ENCODE results near the gene EYS. TPM values are rescaled to one million over a fixed set of nuclear protein-coding genes. Genes with fewer than 3 reads are reported as not detected.
"Not testable (repeated sequence)": the region's sequence is repeated elsewhere in the genome, so short reads cannot be mapped to it uniquely, and the experiment has no call there.

The EYS gene
- total and polyA plus RNA-seq, 2 experiments from 2014 or later: 0.04 TPM; not detected in 1

GRCh38 chr6:63764318-63764916 is 1942.6 kb downstream of the EYS start:
- in situ Hi-C loops (cut with MboI): no loop called here
- no peak overlapping the region for H3K27ac ChIP-seq
- DNase-seq: peak; percentile 54
- H3K4me1 ChIP-seq (ENCODE audit: insufficient read depth): no peaks in the 10 kb centered on the region
- H3K79me2 ChIP-seq (ENCODE audit: insufficient read depth): no peaks in the 10 kb centered on the region
- no peaks in the 10 kb centered on the region for H3F3A ChIP-seq (ENCODE audit: insufficient read depth)
- no peak overlapping the region for H3K4me2 ChIP-seq (ENCODE audit: unreplicated experiment)
- TF ChIP-seq EZH2phosphoT487 (IDR thresholded peaks at IDR 0.05; ENCODE audit: insufficient read depth, low read depth): no peak
- TF ChIP-seq EZH2 (IDR thresholded peaks at IDR 0.05; ENCODE audit: insufficient read depth, poor library complexity, severe bottlenecking): no peak
- H3K27me3 ChIP-seq (replicated peaks; ENCODE audit: insufficient read depth): no peaks in the 10 kb centered on the region
- H3K4me3 ChIP-seq: no peak overlapping the region
- H3K9me2 ChIP-seq (ENCODE audit: insufficient read depth): no peaks in the 10 kb centered on the region
- H2AFZ ChIP-seq: no peak overlapping the region
- H3K9ac ChIP-seq: no peak overlapping the region
- no peaks in the 10 kb centered on the region for H4K20me1 ChIP-seq (ENCODE audit: insufficient read depth)
- 24 to 25% methylated on average over 4 of the region's 4 CpGs for WGBS, 2 experiments (ENCODE audit: low coverage in 1 of 2, low lambda C conversion rate in 2 of 2, missing lambda C conversion rate in 2 of 2)
- H3K9me3 ChIP-seq (ENCODE audit: low read depth): no peaks in the 10 kb centered on the region
- no peaks in the 10 kb centered on the region for H3K36me3 ChIP-seq (ENCODE audit: low read depth)

DNA sequence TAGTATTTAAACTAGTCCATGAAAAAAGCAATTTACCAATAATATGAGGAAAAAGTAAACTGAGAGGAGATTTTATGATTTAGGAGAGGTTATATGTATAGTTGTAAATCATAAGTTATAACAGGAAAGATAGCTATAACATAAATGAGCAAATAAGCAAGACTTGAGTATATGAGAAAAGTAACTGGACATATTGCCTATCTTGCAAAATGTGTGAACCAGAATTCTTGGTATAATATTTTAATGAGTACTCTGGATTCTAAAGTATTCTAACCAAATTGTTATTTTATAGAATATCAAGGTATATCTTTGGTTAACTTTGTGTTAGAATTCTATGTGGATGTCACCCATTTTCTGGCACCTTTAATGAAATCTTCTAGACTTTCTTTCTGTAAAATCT is 1946.8 kb downstream of the EYS start:
- Histone ChIP-seq H3F3A (ENCODE audit: insufficient read depth) (no peaks in the 10 kb centered on the region), H3K79me2 (ENCODE audit: insufficient read depth) (no peaks in the 10 kb centered on the region), H4K20me1 (ENCODE audit: insufficient read depth) (no peaks in the 10 kb centered on the region), H2AFZ (no peak overlapping the region), H3K9me3 (ENCODE audit: low read depth) (no peaks in the 10 kb centered on the region), H3K9ac (no peak overlapping the region), H3K36me3 (ENCODE audit: low read depth) (peaks cover 4% of the 10 kb centered on the region; the same call in 1 of the 2 replicates), H3K9me2 (ENCODE audit: insufficient read depth) (no peaks in the 10 kb centered on the region), H3K27me3 (replicated peaks; ENCODE audit: insufficient read depth) (no peaks in the 10 kb centered on the region), H3K4me2 (ENCODE audit: unreplicated experiment) (no peak overlapping the region), H3K4me3 (no peak overlapping the region), H3K4me1 (ENCODE audit: insufficient read depth) (no peaks in the 10 kb centered on the region), H3K27ac (no peak overlapping the region)
- DNase-seq: no peak
- in situ Hi-C loops (cut with MboI): no loop called here
- TF ChIP-seq EZH2phosphoT487 (IDR thresholded peaks at IDR 0.05; ENCODE audit: insufficient read depth, low read depth) (no peak), EZH2 (IDR thresholded peaks at IDR 0.05; ENCODE audit: insufficient read depth, poor library complexity, severe bottlenecking) (no peak)

DNA sequence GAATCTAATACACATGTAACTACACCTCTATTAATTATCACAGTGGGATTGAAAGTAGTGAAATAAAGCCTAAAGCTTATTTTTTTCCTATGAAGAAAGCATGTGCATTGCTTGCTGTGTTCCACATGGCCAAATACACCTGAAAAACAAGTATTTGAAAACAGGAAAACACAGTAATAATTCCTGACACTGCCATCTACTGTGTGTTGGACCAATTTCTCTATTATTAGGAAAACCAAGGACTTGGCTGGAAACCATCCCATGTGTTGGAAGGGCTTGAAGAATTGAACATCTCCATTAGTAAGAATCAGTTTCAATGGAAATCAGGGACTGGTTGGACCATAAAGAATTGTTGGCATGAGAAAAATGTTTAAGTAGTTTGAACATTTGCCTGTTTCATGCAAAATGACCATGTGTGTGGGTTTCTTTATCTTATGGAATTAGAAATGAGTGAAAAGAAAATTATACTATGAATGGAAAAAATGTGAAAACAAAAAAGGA is 1947.4 kb downstream of the EYS start:
- Histone ChIP-seq H3K4me2 (ENCODE audit: unreplicated experiment) (no peak overlapping the region), H3K9me2 (ENCODE audit: insufficient read depth) (no peaks in the 10 kb centered on the region), H3K4me3 (no peak overlapping the region), H2AFZ (no peak overlapping the region), H3K27ac (no peak overlapping the region), H3K36me3 (ENCODE audit: low read depth) (peaks cover 4% of the 10 kb centered on the region; the same call in 1 of the 2 replicates), H3K79me2 (ENCODE audit: insufficient read depth) (no peaks in the 10 kb centered on the region), H3K27me3 (replicated peaks; ENCODE audit: insufficient read depth) (no peaks in the 10 kb centered on the region), H3K9me3 (ENCODE audit: low read depth) (no peaks in the 10 kb centered on the region), H3K4me1 (ENCODE audit: insufficient read depth) (no peaks in the 10 kb centered on the region), H4K20me1 (ENCODE audit: insufficient read depth) (no peaks in the 10 kb centered on the region), H3F3A (ENCODE audit: insufficient read depth) (no peaks in the 10 kb centered on the region), H3K9ac (no peak overlapping the region)
- peak; percentile 3 for DNase-seq
- TF ChIP-seq EZH2phosphoT487 (IDR thresholded peaks at IDR 0.05; ENCODE audit: insufficient read depth, low read depth) (no peak), EZH2 (IDR thresholded peaks at IDR 0.05; ENCODE audit: insufficient read depth, poor library complexity, severe bottlenecking) (no peak)
- in situ Hi-C loops (cut with MboI): no loop called here

- no peaks in the 10 kb centered on the region for H3K79me2 ChIP-seq (ENCODE audit: insufficient read depth)
- no peak overlapping the region for H3K4me3 ChIP-seq
- no peaks in the 10 kb centered on the region for H3K9me2 ChIP-seq (ENCODE audit: insufficient read depth)
- no peaks in the 10 kb centered on the region for H3K9me3 ChIP-seq (ENCODE audit: low read depth)
- H4K20me1 ChIP-seq (ENCODE audit: insufficient read depth): no peaks in the 10 kb centered on the region
- no peak overlapping the region for H3K9ac ChIP-seq
- H3K27ac ChIP-seq: no peak overlapping the region
- H3K27me3 ChIP-seq (replicated peaks; ENCODE audit: insufficient read depth): no peaks in the 10 kb centered on the region
- no peak for TF ChIP-seq EZH2phosphoT487 (IDR thresholded peaks at IDR 0.05; ENCODE audit: insufficient read depth, low read depth)
- TF ChIP-seq EZH2 (IDR thresholded peaks at IDR 0.05; ENCODE audit: insufficient read depth, poor library complexity, severe bottlenecking): no peak
- DNase-seq: no peak
- no peaks in the 10 kb centered on the region for H3K4me1 ChIP-seq (ENCODE audit: insufficient read depth)
- H3K36me3 ChIP-seq (ENCODE audit: low read depth): peaks cover 4% of the 10 kb centered on the region; the same call in 1 of the 2 replicates
- 70 to 81% methylated on average over 1 of the region's 1 CpG for WGBS, 2 experiments (ENCODE audit: low coverage in 1 of 2, low lambda C conversion rate in 2 of 2, missing lambda C conversion rate in 2 of 2)
- H3F3A ChIP-seq (ENCODE audit: insufficient read depth): no peaks in the 10 kb centered on the region
- no peak overlapping the region for H2AFZ ChIP-seq
- in situ Hi-C loops (cut with MboI): no loop called here
- no peak overlapping the region for H3K4me2 ChIP-seq (ENCODE audit: unreplicated experiment)
Measured at GRCh38 chr6:63757826-63758225, 1949.2 kb downstream of the EYS start.

GRCh38 chr6:63757275-63757674 is 1949.8 kb downstream of the EYS start:
- H3K9ac ChIP-seq; H3K79me2 ChIP-seq (ENCODE audit: insufficient read depth); H3K27me3 ChIP-seq (replicated peaks; ENCODE audit: insufficient read depth); DNase-seq; H3K27ac ChIP-seq; H3K4me2 ChIP-seq (ENCODE audit: unreplicated experiment); H3K9me3 ChIP-seq (ENCODE audit: low read depth); H3F3A ChIP-seq (ENCODE audit: insufficient read depth); H3K9me2 ChIP-seq (ENCODE audit: insufficient read depth); H3K4me1 ChIP-seq (ENCODE audit: insufficient read depth); in situ Hi-C loops (cut with MboI); H3K36me3 ChIP-seq (ENCODE audit: low read depth); H2AFZ ChIP-seq; H3K4me3 ChIP-seq; H4K20me1 ChIP-seq (ENCODE audit: insufficient read depth): not testable (repeated sequence)

Measured in GM23248 (cell line).